Hepatocyte (in vitro differentiated cells): ENCODE measurements around the gene CHD6. TPM values are rescaled to one million over a fixed set of nuclear protein-coding genes. Genes with fewer than 3 reads are reported as not detected.

Source experiments
- DNase-seq: peaks from one replicate; pipeline ENCODE4 v3.0.0-alpha.2; 2016; ENCODE audit warnings: low spot score
- H2AFZ ChIP-seq: fragments of 200-600 bp; sonication (generic); 2 replicates; pipeline ENCODE4 v1.6.0; 2016; ENCODE audit warnings: antibody characterized with exemption, mild to moderate bottlenecking
- H3K27ac ChIP-seq: fragments of 200-600 bp; sonication (generic); 2 replicates; pipeline ENCODE4 v1.5.1; 2016; ENCODE audit warnings: mild to moderate bottlenecking
- H3K27me3 ChIP-seq: fragments of 200-600 bp; sonication (generic); 2 replicates; pipeline ENCODE4 v1.6.1; 2016
- H3K36me3 ChIP-seq: fragments of 200-600 bp; sonication (generic); replicated peaks from 2 replicates; pipeline ENCODE4 v1.5.1; 2016; ENCODE audit warnings: low read depth; ENCODE audit not compliant: insufficient read depth
- H3K4me1 ChIP-seq: fragments of 200-600 bp; sonication (generic); 2 replicates; pipeline ENCODE4 v1.5.1; 2016; ENCODE audit warnings: mild to moderate bottlenecking, moderate library complexity; ENCODE audit not compliant: insufficient read depth
- H3K4me2 ChIP-seq: fragments of 200-600 bp; sonication (generic); 2 replicates; pipeline ENCODE4 v1.6.0; 2016
- H3K4me3 ChIP-seq: fragments of 200-600 bp; sonication (generic); 2 replicates; pipeline ENCODE4 v1.5.1; 2016; ENCODE audit warnings: mild to moderate bottlenecking
- H3K79me2 ChIP-seq: fragments of 200-600 bp; sonication (generic); 2 replicates; pipeline ENCODE4 v1.6.0; 2017; ENCODE audit warnings: mild to moderate bottlenecking
- H3K9me2 ChIP-seq: fragments of 200-600 bp; sonication (generic); replicated peaks from 2 replicates; pipeline ENCODE4 v1.6.0; 2017; ENCODE audit warnings: mild to moderate bottlenecking; ENCODE audit not compliant: insufficient read depth
- H3K9me3 ChIP-seq: fragments of 200-600 bp; sonication (generic); 2 replicates; pipeline ENCODE4 v1.5.1; 2016; ENCODE audit warnings: low read depth, mild to moderate bottlenecking
- H4K20me1 ChIP-seq: fragments of 200-600 bp; sonication (generic); 2 replicates; pipeline ENCODE4 v1.6.0; 2016; ENCODE audit warnings: mild to moderate bottlenecking; ENCODE audit not compliant: insufficient read depth, poor library complexity, severe bottlenecking
- CTCF ChIP-seq: fragments of 200-600 bp; sonication (generic); IDR thresholded peaks from 2 replicates; pipeline ENCODE4 v1.5.1; 2016; ENCODE audit warnings: antibody characterized with exemption, mild to moderate bottlenecking; ENCODE audit not compliant: poor library complexity
- EZH2 ChIP-seq: fragments of 200-600 bp; sonication (generic); IDR thresholded peaks from 2 replicates; pipeline ENCODE4 v1.6.1; 2016; ENCODE audit warnings: antibody characterized with exemption, mild to moderate bottlenecking, borderline replicate concordance
- EZH2phosphoT487 ChIP-seq: fragments of 200-600 bp; sonication (generic); IDR thresholded peaks from one replicate; pipeline ENCODE4 v1.6.1; 2018; ENCODE audit warnings: antibody characterized with exemption, mild to moderate bottlenecking, low read depth, moderate library complexity; ENCODE audit not compliant: unreplicated experiment, severe bottlenecking
- WGBS: methylation state at CpG from one replicate; pipeline ENCODE4 v1.1.6; 2016; ENCODE audit warnings: low lambda C conversion rate; ENCODE audit errors: missing lambda C conversion rate; 5-methylcytosine and 5-hydroxymethylcytosine counted together
- polyA plus RNA-seq: library from polyadenylated mRNA; unstranded; fragments of >200 nt; fragmentation: Nextera tagmentation; extraction: Ambion mirVana; gene quantifications from 2 replicates; pipeline ENCODE4 v1.2.1, GENCODE V29; 2016
- total RNA-seq: library from RNA; depleted of rRNA; stranded (reverse); fragments of >200 nt; gene quantifications from 2 replicates; pipeline ENCODE4 v1.2.3, GENCODE V29; 2014

The CHD6 gene
- total and polyA plus RNA-seq, 2 experiments from 2014 or later = 31.0 to 56.0 TPM

GRCh38 chr20:41379551-41379950 lies 238.6 kb downstream of the CHD6 start:
- TF ChIP-seq CTCF (no peak), EZH2 (no peak), EZH2phosphoT487 (no peak)
- Histone ChIP-seq H3K4me2 (no peak overlapping the region), H3K27me3 (peaks cover 2% of the 10 kb centered on the region), H3K27ac (no peak overlapping the region), H3K9me2 (no peaks in the 10 kb centered on the region), H4K20me1 (no peaks in the 10 kb centered on the region), H3K9me3 (no peaks in the 10 kb centered on the region), H3K79me2 (no peaks in the 10 kb centered on the region), H3K4me3 (no peak overlapping the region), H3K36me3 (no peaks in the 10 kb centered on the region), H2AFZ (no peak overlapping the region), H3K4me1 (no peaks in the 10 kb centered on the region)
- no peak for DNase-seq
- WGBS = 95% methylated on average over 2 of the region's 2 CpGs

GRCh38 chr20:41377275-41377674 lies 240.9 kb downstream of the CHD6 start:
- 73% methylated on average over 6 of the region's 6 CpGs for WGBS

GRCh38 chr20:41376349-41376748 lies 241.8 kb downstream of the CHD6 start:
- Histone ChIP-seq H2AFZ (no peak overlapping the region), H3K27ac (no peak overlapping the region), H3K36me3 (no peaks in the 10 kb centered on the region), H3K9me3 (no peaks in the 10 kb centered on the region), H3K4me3 (no peak overlapping the region), H3K27me3 (peaks cover 2% of the 10 kb centered on the region), H3K4me1 (no peaks in the 10 kb centered on the region), H3K79me2 (no peaks in the 10 kb centered on the region), H4K20me1 (no peaks in the 10 kb centered on the region), H3K4me2 (no peak overlapping the region), H3K9me2 (no peaks in the 10 kb centered on the region)
- 91% methylated on average over 5 of the region's 5 CpGs for WGBS
- no peak for DNase-seq
- TF ChIP-seq EZH2phosphoT487 (no peak), CTCF (no peak), EZH2 (no peak)

More at GRCh38 chr20:41377275-41377674, 240.9 kb downstream of the CHD6 start:
- H3K9me2 ChIP-seq = no peaks in the 10 kb centered on the region
- H3K36me3 ChIP-seq = no peaks in the 10 kb centered on the region
- H3K79me2 ChIP-seq = no peaks in the 10 kb centered on the region
- H3K4me1 ChIP-seq = no peaks in the 10 kb centered on the region
- no peaks in the 10 kb centered on the region for H4K20me1 ChIP-seq
- H2AFZ ChIP-seq = no peak overlapping the region
- H3K4me2 ChIP-seq = no peak overlapping the region
- H3K27me3 ChIP-seq = peaks cover 2% of the 10 kb centered on the region
- no peak for DNase-seq
- no peak for TF ChIP-seq EZH2phosphoT487
- TF ChIP-seq CTCF = no peak
- TF ChIP-seq EZH2 = no peak
- H3K9me3 ChIP-seq = no peaks in the 10 kb centered on the region
- no peak overlapping the region for H3K27ac ChIP-seq
- H3K4me3 ChIP-seq = no peak overlapping the region

- WGBS = 74% methylated on average over 9 of the region's 9 CpGs
- Histone ChIP-seq H3K27ac (no peak overlapping the region), H3K27me3 (peaks cover 2% of the 10 kb centered on the region), H3K4me3 (no peak overlapping the region), H3K36me3 (no peaks in the 10 kb centered on the region), H3K4me1 (no peaks in the 10 kb centered on the region), H2AFZ (no peak overlapping the region), H3K9me2 (no peaks in the 10 kb centered on the region), H3K9me3 (no peaks in the 10 kb centered on the region), H3K79me2 (no peaks in the 10 kb centered on the region), H3K4me2 (no peak overlapping the region), H4K20me1 (no peaks in the 10 kb centered on the region)
- no peak for TF ChIP-seq CTCF
- TF ChIP-seq EZH2 = no peak
- DNase-seq = no peak
These were observed 242.3 kb downstream of the CHD6 start for GRCh38 chr20:41375846-41376245.
